H1 (cell line): ENCODE measurements around the gene EFCAB6. TPM values are rescaled to one million over a fixed set of nuclear protein-coding genes. Genes with fewer than 3 reads are reported as not detected.
A peak's percentile ranks its signal among the peaks of the same experiment; 100 is the strongest.

Experiments
- CTCF ChIA-PET: fragments of 300-600 bp; sonication (Branson Sonifier 250); formaldehyde crosslinking; loops from one replicate; lab custom pipeline; 2021; ENCODE audit not compliant: partially characterized antibody; lab: Charles Lee
- POLR2A ChIA-PET: fragments of 300-600 bp; sonication (Branson Sonifier 250); formaldehyde crosslinking; loops from one replicate; lab custom pipeline; 2021; ENCODE audit warnings: inconsistent platforms; ENCODE audit not compliant: partially characterized antibody; lab: Charles Lee
- DNase-seq, 2 experiments: peaks; one replicate each; pipeline versions ENCODE4 v3.0.0 to v3.0.0-alpha.2; 2010 to 2022; ENCODE audit warnings: low spot score in 2 of 2, low read depth in 1 of 2, mixed read lengths in 1 of 2
- FAIRE-seq: peaks from 2 replicates; lab custom pipeline; 2011; peaks lifted over from hg19 to GRCh38; lab: Jason Lieb, UNC
- H2AFZ ChIP-seq: 2 replicates; pipeline ENCODE4 v1.8.1; 2012; ENCODE audit warnings: low read length, inconsistent platforms
- H2AK5ac ChIP-seq: 2 replicates; pipeline ENCODE4 v1.6.1; 2013; ENCODE audit warnings: low read depth, low read length
- H2BK120ac ChIP-seq: replicated peaks from 2 replicates; pipeline ENCODE3; 2013; ENCODE audit warnings: low read depth, low read length, inconsistent platforms
- H2BK12ac ChIP-seq: 2 replicates; pipeline ENCODE4 v1.6.1; 2013; ENCODE audit warnings: low read depth, low read length
- H2BK15ac ChIP-seq: 2 replicates; pipeline ENCODE4 v1.6.1; 2013; ENCODE audit warnings: low read length
- H2BK20ac ChIP-seq: 2 replicates; pipeline ENCODE4 v1.6.1; 2013; ENCODE audit warnings: low read length
- H2BK5ac ChIP-seq: 2 replicates; pipeline ENCODE4 v1.6.1; 2013; ENCODE audit warnings: low read depth, low read length
- H3K14ac ChIP-seq: 2 replicates; pipeline ENCODE4 v1.6.1; 2013; ENCODE audit warnings: inconsistent platforms; ENCODE audit not compliant: insufficient read length
- H3K18ac ChIP-seq: 2 replicates; pipeline ENCODE4 v1.6.1; 2013; ENCODE audit warnings: low read length; ENCODE audit errors: extremely low read depth
- H3K23ac ChIP-seq: 2 replicates; pipeline ENCODE4 v1.6.1; 2013; ENCODE audit warnings: inconsistent platforms; ENCODE audit not compliant: insufficient read length
- H3K23me2 ChIP-seq: 2 replicates; pipeline ENCODE4 v1.6.1; 2013; ENCODE audit warnings: low read depth, low read length
- H3K27ac ChIP-seq: 2 replicates; pipeline ENCODE4 v1.6.1; 2011; ENCODE audit warnings: low read depth, low read length, inconsistent platforms
- H3K27me3 ChIP-seq, 4 experiments: replicated peaks in 1 of 4; 1 replicate in 1 of 4; 2 replicates in 3 of 4; pipeline versions ENCODE4 v1.6.1 to v1.8.1; 2011 to 2013; ENCODE audit warnings: low read length in 3 of 4, mild to moderate bottlenecking in 3 of 4, inconsistent platforms in 2 of 4, mixed read lengths in 2 of 4, moderate library complexity in 1 of 4; ENCODE audit not compliant: control insufficient read depth in 3 of 4, insufficient read depth in 3 of 4; ENCODE audit errors: extremely low read depth in 1 of 4
- H3K36me3 ChIP-seq, 4 experiments: 2 replicates each; pipeline versions ENCODE4 v1.6.1 to v1.8.1; 2011 to 2013; ENCODE audit warnings: mild to moderate bottlenecking in 4 of 4, low read length in 3 of 4, moderate library complexity in 2 of 4, control low read depth in 1 of 4, inconsistent platforms in 1 of 4; ENCODE audit not compliant: insufficient read depth in 4 of 4, control insufficient read depth in 2 of 4
- H3K4ac ChIP-seq: replicated peaks from 2 replicates; pipeline ENCODE3; 2013; ENCODE audit warnings: low read length, low read depth, mixed read lengths, inconsistent platforms; ENCODE audit not compliant: insufficient read length
- H3K4me1 ChIP-seq, 4 experiments: replicated peaks in 1 of 4; 1 replicate in 1 of 4; 2 replicates in 3 of 4; pipeline versions ENCODE4 v1.6.1 to v1.8.1; 2011 to 2013; ENCODE audit warnings: low read length in 3 of 4, inconsistent platforms in 2 of 4, mixed read lengths in 1 of 4; ENCODE audit not compliant: insufficient read depth in 4 of 4, control insufficient read depth in 3 of 4
- H3K4me2 ChIP-seq, 2 experiments: 2 replicates each; pipeline versions ENCODE4 v1.6.1 to v1.8.1; 2011 to 2013; ENCODE audit warnings: low read depth in 2 of 2, low read length in 2 of 2, control low read depth in 1 of 2, inconsistent platforms in 1 of 2, mild to moderate bottlenecking in 1 of 2; ENCODE audit not compliant: insufficient read depth in 1 of 2
- H3K4me3 ChIP-seq, 4 experiments: fragments of 200-600, 300-600 bp in 1 of 4; sonication (generic), shearing (Covaris generic), sonication (Bioruptor Twin) in 1 of 4; 2 replicates each; pipeline versions ENCODE4 v1.5.1 to v1.8.1; 2011 to 2016; ENCODE audit warnings: low read length in 4 of 4, low read depth in 3 of 4, control low read depth in 2 of 4, inconsistent platforms in 2 of 4, mild to moderate bottlenecking in 2 of 4, mixed read lengths in 1 of 4, moderate library complexity in 1 of 4; ENCODE audit not compliant: insufficient read depth in 2 of 4; ENCODE audit errors: extremely low read depth in 1 of 4
- H3K56ac ChIP-seq: replicated peaks from 2 replicates; pipeline ENCODE3; 2013; ENCODE audit warnings: low read depth, mild to moderate bottlenecking, mixed read lengths, low read length, inconsistent platforms; ENCODE audit not compliant: insufficient read length
- H3K79me1 ChIP-seq: 2 replicates; pipeline ENCODE4 v1.6.1; 2013; ENCODE audit warnings: low read depth, low read length, control low read depth
- H3K79me2 ChIP-seq, 2 experiments: 2 replicates each; pipeline versions ENCODE4 v1.6.1 to v1.8.1; 2012 to 2013; ENCODE audit warnings: low read length in 2 of 2, mild to moderate bottlenecking in 2 of 2, inconsistent platforms in 1 of 2; ENCODE audit not compliant: insufficient read depth in 2 of 2, control insufficient read depth in 1 of 2
- H3K9ac ChIP-seq, 4 experiments: replicated peaks in 1 of 4; 1 replicate in 1 of 4; 2 replicates in 3 of 4; pipeline versions ENCODE4 v1.6.1 to v1.8.1; 2011 to 2013; ENCODE audit warnings: low read depth in 3 of 4, low read length in 3 of 4, control low read depth in 2 of 4, mild to moderate bottlenecking in 2 of 4, moderate library complexity in 2 of 4, inconsistent platforms in 1 of 4; ENCODE audit errors: extremely low read depth in 1 of 4
- H3K9me3 ChIP-seq, 2 experiments: 2 replicates each; pipeline versions ENCODE4 v1.6.1 to v1.8.1; 2012 to 2013; ENCODE audit warnings: mild to moderate bottlenecking in 2 of 2, moderate library complexity in 2 of 2, control low read depth in 1 of 2, inconsistent platforms in 1 of 2, low read depth in 1 of 2, low read length in 1 of 2, mixed read lengths in 1 of 2; ENCODE audit not compliant: insufficient read depth in 2 of 2
- H4K20me1 ChIP-seq, 2 experiments: replicated peaks in 1 of 2; 2 replicates each; pipeline versions ENCODE3 to v1.8.1; 2011 to 2013; ENCODE audit warnings: inconsistent platforms in 2 of 2, low read length in 2 of 2, mild to moderate bottlenecking in 1 of 2; ENCODE audit not compliant: insufficient read depth in 2 of 2, control insufficient read depth in 1 of 2
- H4K5ac ChIP-seq: 2 replicates; pipeline ENCODE4 v1.6.1; 2013; ENCODE audit warnings: low read length, low read depth, mixed read lengths, inconsistent platforms; ENCODE audit not compliant: insufficient read length
- H4K8ac ChIP-seq: 2 replicates; pipeline ENCODE4 v1.8.0; 2013; ENCODE audit warnings: mild to moderate bottlenecking, moderate library complexity, low read length, inconsistent platforms; ENCODE audit not compliant: insufficient read depth; ENCODE audit errors: extremely low read depth
- H4K91ac ChIP-seq: replicated peaks from 2 replicates; pipeline ENCODE3; 2013; ENCODE audit warnings: low read length, mixed read lengths, inconsistent platforms; ENCODE audit not compliant: insufficient read length
- ASH2L ChIP-seq: fragments of 200-600, 300-600 bp; sonication (generic); IDR thresholded peaks from one replicate; pipeline ENCODE4 v1.7.1; 2017; ENCODE audit warnings: low read length
- CTBP2 ChIP-seq: IDR thresholded peaks from 2 replicates; pipeline ENCODE4 v1.7.0; 2011; ENCODE audit warnings: borderline replicate concordance, mild to moderate bottlenecking, moderate library complexity, mixed read lengths, low read length; ENCODE audit not compliant: insufficient read depth, insufficient read length
- JUND ChIP-seq: IDR thresholded peaks from 2 replicates; pipeline ENCODE4 v1.6.1; 2011; ENCODE audit warnings: mild to moderate bottlenecking, improper control_type of control experiment, low read length
- KDM1A ChIP-seq: fragments of 200-600, 300-600 bp; sonication (generic); IDR thresholded peaks from 2 replicates; pipeline ENCODE4 v1.7.1; 2016; ENCODE audit warnings: mild to moderate bottlenecking, low read length, borderline replicate concordance
- MAFK ChIP-seq: IDR thresholded peaks from 2 replicates; pipeline ENCODE4 v1.6.1; 2012; ENCODE audit warnings: low read depth, mild to moderate bottlenecking, improper control_type of control experiment, low read length
- NRF1 ChIP-seq: IDR thresholded peaks from 2 replicates; pipeline ENCODE4 v1.6.1; 2011; ENCODE audit warnings: mild to moderate bottlenecking, low read depth, low read length, improper control_type of control experiment
- RAD21 ChIP-seq, 2 experiments: IDR thresholded peaks in 1 of 2; conservative IDR thresholded peaks in 1 of 2; 2 replicates each; pipeline ENCODE4 v1.6.1; 2011; ENCODE audit warnings: low read depth in 2 of 2, low read length in 2 of 2, improper control_type of control experiment in 1 of 2, inconsistent platforms in 1 of 2, mild to moderate bottlenecking in 1 of 2, moderate library complexity in 1 of 2
- RFX5 ChIP-seq: IDR thresholded peaks from 2 replicates; pipeline ENCODE4 v1.6.1; 2011; ENCODE audit warnings: low read depth, low read length, improper control_type of control experiment, borderline replicate concordance
- SAP30 ChIP-seq: fragments of 300-600 bp; sonication (generic); IDR thresholded peaks from 2 replicates; pipeline ENCODE4 v1.7.1; 2012; ENCODE audit warnings: low read length, moderate library complexity, mild to moderate bottlenecking, inconsistent platforms; ENCODE audit not compliant: insufficient read depth, insufficient replicate concordance
- SIN3A ChIP-seq, 2 experiments: IDR thresholded peaks in 1 of 2; conservative IDR thresholded peaks in 1 of 2; 2 replicates each; pipeline ENCODE4 v1.6.1; 2011 to 2012; ENCODE audit warnings: low read length in 2 of 2, improper control_type of control experiment in 1 of 2, low read depth in 1 of 2, mild to moderate bottlenecking in 1 of 2
- SIX5 ChIP-seq: IDR thresholded peaks from 2 replicates; pipeline ENCODE4 v1.6.1; 2011; ENCODE audit warnings: mild to moderate bottlenecking, low read depth, low read length
- WGBS, 2 experiments: shearing (Covaris generic) in 1 of 2; methylation state at CpG; one replicate each; pipeline versions ENCODE4 v1.1.6 to v1.1.7; 2013 to 2015; ENCODE audit warnings: low lambda C conversion rate in 2 of 2, mixed read lengths in 2 of 2, inconsistent platforms in 1 of 2, low coverage in 1 of 2, missing lambda C conversion rate in 1 of 2; ENCODE audit not compliant: insufficient replicate concordance in 2 of 2, insufficient coverage in 1 of 2, insufficient read length in 1 of 2; ENCODE audit errors: extremely low coverage in 1 of 2, missing lambda C conversion rate in 1 of 2; 5-methylcytosine and 5-hydroxymethylcytosine counted together
- polyA plus RNA-seq, 7 experiments: library from polyadenylated mRNA; depleted of rRNA in 3 of 7; stranded (reverse) in 5 of 7; unstranded in 2 of 7; fragments of >200 nt in 5 of 7; fragments of 200-250 nt in 2 of 7; gene quantifications; 1 replicate in 5 of 7; 2 replicates in 1 of 7; 4 replicates in 1 of 7; pipeline versions ENCODE4 v1.2.1 to v1.2.3, GENCODE V29; 2011 to 2013; ENCODE audit warnings: missing spikeins in 2 of 7, mixed read lengths in 2 of 7
- total RNA-seq: library from RNA; stranded (reverse); fragmentation: NEBNext Ultra II Directional; extraction: Animal tissue kit (Norgen Biotek cat#: 25700); gene quantifications from 2 replicates; pipeline ENCODE4 v1.2.1, GENCODE V29; 2021

Gene EFCAB6
- total and polyA plus RNA-seq, 2 of the 8 experiments (the other 6 are each of a cell fraction or from before 2014, with no cell fraction given), result 0.32 to 1.7 TPM

- peaks cover 37% of the 10 kb centered on the region for H3K79me1 ChIP-seq
- no peak overlapping the region for H3K27ac ChIP-seq
- H3K27me3 ChIP-seq, result no peaks in the 10 kb centered on the region
- no peak overlapping the region for H3K56ac ChIP-seq
- no peak overlapping the region for H2BK120ac ChIP-seq
- no peak overlapping the region for H4K5ac ChIP-seq
- no peak overlapping the region for H2AFZ ChIP-seq
- H2BK20ac ChIP-seq, result no peak overlapping the region
- CTCF ChIA-PET, result interaction anchor here (0.9 to 2.9 kb wide), 11 partner anchors 9 to 372 kb away, joined by 3 to 12 read pairs (median 5); no protein-coding TSS in a partner anchor
- no peaks in the 10 kb centered on the region for H3K9me3 ChIP-seq
- H2BK12ac ChIP-seq, result no peak overlapping the region
- peak overlapping the region; percentile 75 for H2BK5ac ChIP-seq
- no peak overlapping the region for H3K4ac ChIP-seq
- no peak overlapping the region for H2AK5ac ChIP-seq
- H3K14ac ChIP-seq, result no peak overlapping the region
- DNase-seq (no peak), FAIRE-seq (no peak)
- peaks cover 21 to 35% of the 10 kb centered on the region in 2 experiments for H4K20me1 ChIP-seq
- no peaks in the 10 kb centered on the region for H3K23me2 ChIP-seq
- H3K9ac ChIP-seq, result no peak overlapping the region
- H3K79me2 ChIP-seq, result peaks cover 0 to 58% of the 10 kb centered on the region in 2 experiments; a peak in 3 of 4 replicates
- no peak overlapping the region; the same call in 1 of the 2 replicates for H4K8ac ChIP-seq
- POLR2A ChIA-PET, result interaction anchor here (2.1 to 3.4 kb wide), 2 partner anchors 9 to 10 kb away, joined by 7 to 12 read pairs; no protein-coding TSS in a partner anchor
- WGBS, 2 experiments, result 94% methylated on average over 21 of the region's 21 CpGs; no CpG with 5 or more reads in 1 of the 2 experiments
- no peak overlapping the region for H3K4me3 ChIP-seq
- H2BK15ac ChIP-seq, result no peak overlapping the region
- no peak overlapping the region for H3K18ac ChIP-seq
- H3K23ac ChIP-seq, result no peak overlapping the region
- H4K91ac ChIP-seq, result peak overlapping the region; percentile 37
- H3K4me2 ChIP-seq, result no peak overlapping the region
- H3K4me1 ChIP-seq, result peaks cover 0 to 14% (median 2%) of the 10 kb centered on the region in 4 experiments; a peak in 4 of 7 replicates
- H3K36me3 ChIP-seq, result peaks cover 0 to 2% (median 0%) of the 10 kb centered on the region in 4 experiments; a peak in 1 of 8 replicates
- TF ChIP-seq RFX5 (no peak), NRF1 (no peak), ASH2L (no peak), SIN3A (conservative IDR thresholded peaks at IDR 0.05 in 1 of 2, IDR thresholded peaks at IDR 0.05 in 1 of 2; ENCODE audit: low read depth in 1 of 2, low read length in 2 of 2) (no peak), CTBP2 (no peak), RAD21 (IDR thresholded peaks at IDR 0.05 in 1 of 2, conservative IDR thresholded peaks at IDR 0.05 in 1 of 2; ENCODE audit: low read depth in 2 of 2, low read length in 2 of 2) (no peak), MAFK (no peak), SIX5 (no peak), SAP30 (no peak), JUND (no peak), KDM1A (no peak)
These were observed 31.9 kb upstream of the EFCAB6 start for GRCh38 chr22:43843783-43844530.
